Measurements from ENCODE around the gene CNTRL. TPM values are rescaled to one million over a fixed set of nuclear protein-coding genes. Genes with fewer than 3 reads are reported as not detected.

The CNTRL gene
- total RNA-seq, 1 donor from 2014 or later = 3.4 TPM

DNA sequence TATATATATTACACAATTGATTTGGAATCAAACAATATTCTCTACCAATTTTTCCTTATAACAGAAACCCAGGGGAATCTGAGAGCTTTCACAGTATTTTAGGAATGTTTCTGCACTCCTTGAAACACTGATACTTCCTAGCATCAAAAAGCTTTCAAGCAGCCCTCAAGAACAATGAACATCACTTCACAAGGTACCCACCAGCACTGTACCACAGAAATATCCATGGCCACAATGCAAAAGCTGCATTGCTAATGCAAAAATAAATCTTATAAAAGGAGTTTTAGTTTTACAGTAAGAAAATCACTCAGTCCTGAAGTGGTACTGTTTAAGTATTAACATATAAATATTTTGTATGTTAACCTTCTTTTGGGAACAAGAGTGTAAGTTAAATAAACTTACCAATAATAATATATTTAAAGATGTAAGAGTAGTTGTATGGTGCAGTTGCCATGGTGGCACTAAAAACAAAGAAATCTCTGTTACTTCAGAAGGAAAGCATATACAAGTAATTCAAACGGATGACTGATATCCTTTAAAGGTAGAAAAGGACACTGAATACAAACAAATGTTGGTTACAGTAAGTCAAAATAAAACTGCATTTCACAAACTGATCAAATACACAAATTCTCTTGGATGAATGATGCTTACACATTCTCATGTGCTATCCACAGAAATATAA lies 118.3 kb downstream of the CNTRL start:
- H3K4me1 ChIP-seq = peaks cover 99% of the 10 kb centered on the region

DNA sequence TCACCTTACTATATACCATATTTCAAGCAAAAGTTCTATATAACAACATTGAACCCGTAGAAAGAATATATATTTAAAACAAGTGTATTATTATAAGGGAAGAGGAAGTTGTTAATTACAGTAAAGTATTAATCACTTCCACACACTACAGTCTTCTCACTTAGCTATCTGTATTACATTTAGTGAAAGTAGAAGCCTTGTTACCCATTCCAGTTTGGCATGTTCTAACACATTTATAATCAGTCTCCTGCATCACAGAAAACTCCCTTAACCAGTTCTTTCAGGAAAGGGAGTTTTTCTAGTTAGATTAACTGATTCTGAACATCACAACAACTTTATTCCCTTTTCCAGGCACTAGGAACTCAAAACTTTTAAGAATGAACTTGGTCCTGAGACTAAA lies 120.0 kb downstream of the CNTRL start:
- no peaks in the 10 kb centered on the region for H3K9me3 ChIP-seq (replicated peaks)
- no peak for DNase-seq
- no peaks in the 10 kb centered on the region for H3K36me3 ChIP-seq
- H3K27ac ChIP-seq (replicated peaks) = no peak overlapping the region
- H3K4me3 ChIP-seq = no peak overlapping the region
- H3K4me1 ChIP-seq = peaks cover 99% of the 10 kb centered on the region
- intact Hi-C loops (cut with micrococcal nuclease) = no loop called here
- TF ChIP-seq, protein P1, sequence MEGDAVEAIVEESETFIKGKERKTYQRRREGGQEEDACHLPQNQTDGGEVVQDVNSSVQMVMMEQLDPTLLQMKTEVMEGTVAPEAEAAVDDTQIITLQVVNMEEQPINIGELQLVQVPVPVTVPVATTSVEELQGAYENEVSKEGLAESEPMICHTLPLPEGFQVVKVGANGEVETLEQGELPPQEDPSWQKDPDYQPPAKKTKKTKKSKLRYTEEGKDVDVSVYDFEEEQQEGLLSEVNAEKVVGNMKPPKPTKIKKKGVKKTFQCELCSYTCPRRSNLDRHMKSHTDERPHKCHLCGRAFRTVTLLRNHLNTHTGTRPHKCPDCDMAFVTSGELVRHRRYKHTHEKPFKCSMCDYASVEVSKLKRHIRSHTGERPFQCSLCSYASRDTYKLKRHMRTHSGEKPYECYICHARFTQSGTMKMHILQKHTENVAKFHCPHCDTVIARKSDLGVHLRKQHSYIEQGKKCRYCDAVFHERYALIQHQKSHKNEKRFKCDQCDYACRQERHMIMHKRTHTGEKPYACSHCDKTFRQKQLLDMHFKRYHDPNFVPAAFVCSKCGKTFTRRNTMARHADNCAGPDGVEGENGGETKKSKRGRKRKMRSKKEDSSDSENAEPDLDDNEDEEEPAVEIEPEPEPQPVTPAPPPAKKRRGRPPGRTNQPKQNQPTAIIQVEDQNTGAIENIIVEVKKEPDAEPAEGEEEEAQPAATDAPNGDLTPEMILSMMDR (IDR thresholded peaks at IDR 0.05; ENCODE audit: borderline replicate concordance) = no peak
- H3K27me3 ChIP-seq (ENCODE audit: low read depth) = no peaks in the 10 kb centered on the region

More for the DNA sequence above, 118.3 kb downstream of the CNTRL start:
- no peak for DNase-seq
- intact Hi-C loops (cut with micrococcal nuclease) = no loop called here
- no peaks in the 10 kb centered on the region for H3K9me3 ChIP-seq (replicated peaks)
- H3K36me3 ChIP-seq = no peaks in the 10 kb centered on the region
- no peaks in the 10 kb centered on the region for H3K27me3 ChIP-seq (ENCODE audit: low read depth)
- H3K4me3 ChIP-seq = no peak overlapping the region
- TF ChIP-seq, protein P1 (IDR thresholded peaks at IDR 0.05; ENCODE audit: borderline replicate concordance) = no peak
- no peak overlapping the region for H3K27ac ChIP-seq (replicated peaks)

DNA sequence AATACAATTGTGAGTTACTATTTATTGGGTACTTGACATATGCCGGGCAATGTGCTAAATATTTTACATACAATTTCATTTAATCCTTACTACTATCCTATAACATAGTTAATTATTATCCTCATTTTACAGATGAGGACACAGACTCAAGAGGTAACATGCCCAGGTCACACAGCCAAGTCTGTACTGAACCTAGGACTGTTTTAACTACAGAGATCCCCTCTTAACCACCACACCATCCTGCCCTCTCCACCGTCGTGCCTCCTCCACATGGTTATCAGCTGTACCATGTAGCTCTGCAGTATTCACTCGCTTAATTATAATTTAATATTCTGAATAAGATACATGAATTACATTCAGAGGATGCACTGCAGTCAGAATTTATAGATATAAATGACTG lies 121.6 kb downstream of the CNTRL start:
- intact Hi-C loops (cut with micrococcal nuclease) = no loop called here
- TF ChIP-seq, protein P1 (IDR thresholded peaks at IDR 0.05; ENCODE audit: borderline replicate concordance) = no peak
- Histone ChIP-seq H3K9me3 (replicated peaks) (no peaks in the 10 kb centered on the region), H3K36me3 (no peaks in the 10 kb centered on the region), H3K4me3 (no peak overlapping the region), H3K27ac (replicated peaks) (no peak overlapping the region), H3K4me1 (peaks cover 99% of the 10 kb centered on the region), H3K27me3 (ENCODE audit: low read depth) (no peaks in the 10 kb centered on the region)
- DNase-seq = no peak

DNA sequence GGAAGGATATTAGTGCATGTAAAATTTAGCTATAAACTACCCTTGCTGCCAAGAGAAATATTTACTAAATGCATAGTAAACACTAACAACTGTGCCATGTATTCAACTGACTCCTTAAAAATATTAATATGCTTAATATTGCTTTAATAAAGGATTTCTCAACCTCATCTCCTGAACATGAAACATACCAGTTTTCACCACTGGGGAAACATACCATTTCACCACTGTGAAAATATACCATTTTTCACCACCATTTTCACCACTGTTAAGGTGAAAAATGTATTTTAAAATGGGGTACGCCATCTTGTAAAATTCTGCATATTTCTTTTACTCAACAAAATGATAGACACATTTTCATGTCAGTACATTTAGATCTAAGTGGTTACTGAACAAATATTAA lies 122.4 kb downstream of the CNTRL start:
- peaks cover 96% of the 10 kb centered on the region for H3K4me1 ChIP-seq
- no peak for DNase-seq
- peak overlapping the region; percentile 1 for H3K4me3 ChIP-seq
- H3K27me3 ChIP-seq (ENCODE audit: low read depth) = no peaks in the 10 kb centered on the region
- H3K27ac ChIP-seq (replicated peaks) = no peak overlapping the region
- no peaks in the 10 kb centered on the region for H3K9me3 ChIP-seq (replicated peaks)
- no peaks in the 10 kb centered on the region for H3K36me3 ChIP-seq
- TF ChIP-seq, protein P1 (IDR thresholded peaks at IDR 0.05; ENCODE audit: borderline replicate concordance) = peak; percentile 14
- intact Hi-C loops (cut with micrococcal nuclease) = no loop called here

DNA sequence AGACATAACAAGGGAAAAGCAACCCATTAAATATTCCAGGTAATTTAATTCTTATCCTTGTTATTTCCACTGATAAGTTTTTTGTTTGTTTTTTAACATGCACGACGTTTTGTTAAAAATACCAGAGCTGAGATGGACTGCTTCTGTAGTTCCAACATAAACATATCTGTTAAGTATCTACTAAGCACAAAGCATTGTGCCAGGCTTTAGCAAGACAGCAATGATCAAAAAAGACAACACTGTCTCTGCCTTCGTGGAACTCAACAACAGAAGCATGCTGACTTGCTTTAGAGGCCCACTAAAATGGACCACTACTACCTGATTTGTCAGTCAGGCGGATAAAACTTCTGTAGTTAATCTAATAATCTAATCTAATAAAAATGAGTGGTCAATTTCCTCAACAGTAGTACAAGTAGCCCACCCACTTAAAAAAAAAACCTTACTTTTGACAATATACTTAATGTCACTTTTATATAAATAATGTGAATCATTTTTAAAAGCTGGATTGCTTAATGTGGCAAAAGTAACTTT lies 123.8 kb downstream of the CNTRL start:
- TF ChIP-seq, protein P1 (IDR thresholded peaks at IDR 0.05; ENCODE audit: borderline replicate concordance) = no peak
- Histone ChIP-seq H3K27me3 (ENCODE audit: low read depth) (no peaks in the 10 kb centered on the region), H3K36me3 (no peaks in the 10 kb centered on the region), H3K4me3 (peak overlapping the region; percentile 91), H3K27ac (replicated peaks) (no peak overlapping the region), H3K4me1 (peaks cover 85% of the 10 kb centered on the region), H3K9me3 (replicated peaks) (no peaks in the 10 kb centered on the region)
- intact Hi-C loops (cut with micrococcal nuclease) = no loop called here
- no peak for DNase-seq

Data from left ventricle myocardium inferior (tissue), 1 donor.